ENCODE results near the gene GFRA3.

DNA sequence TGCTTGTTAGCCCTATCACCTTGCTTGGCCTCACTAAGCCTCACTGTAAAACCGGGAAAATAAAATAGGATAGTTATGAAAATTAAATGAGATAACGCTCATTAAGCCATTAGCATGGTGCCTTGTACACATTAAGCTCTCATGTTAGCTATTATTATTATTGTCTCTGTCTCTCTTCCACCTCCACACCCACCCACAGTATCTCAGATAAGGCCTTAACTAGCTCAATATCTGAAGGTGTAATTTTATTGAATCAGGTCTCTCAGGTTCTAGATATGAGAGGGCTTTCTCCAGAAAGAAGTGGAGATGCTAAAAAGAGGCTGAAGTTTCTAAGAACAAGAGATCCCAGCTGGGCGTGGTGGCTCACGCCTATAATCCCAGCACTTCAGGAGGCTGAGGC is 27.6 kb downstream of the GFRA3 start:
- TF ChIP-seq, protein P1, sequence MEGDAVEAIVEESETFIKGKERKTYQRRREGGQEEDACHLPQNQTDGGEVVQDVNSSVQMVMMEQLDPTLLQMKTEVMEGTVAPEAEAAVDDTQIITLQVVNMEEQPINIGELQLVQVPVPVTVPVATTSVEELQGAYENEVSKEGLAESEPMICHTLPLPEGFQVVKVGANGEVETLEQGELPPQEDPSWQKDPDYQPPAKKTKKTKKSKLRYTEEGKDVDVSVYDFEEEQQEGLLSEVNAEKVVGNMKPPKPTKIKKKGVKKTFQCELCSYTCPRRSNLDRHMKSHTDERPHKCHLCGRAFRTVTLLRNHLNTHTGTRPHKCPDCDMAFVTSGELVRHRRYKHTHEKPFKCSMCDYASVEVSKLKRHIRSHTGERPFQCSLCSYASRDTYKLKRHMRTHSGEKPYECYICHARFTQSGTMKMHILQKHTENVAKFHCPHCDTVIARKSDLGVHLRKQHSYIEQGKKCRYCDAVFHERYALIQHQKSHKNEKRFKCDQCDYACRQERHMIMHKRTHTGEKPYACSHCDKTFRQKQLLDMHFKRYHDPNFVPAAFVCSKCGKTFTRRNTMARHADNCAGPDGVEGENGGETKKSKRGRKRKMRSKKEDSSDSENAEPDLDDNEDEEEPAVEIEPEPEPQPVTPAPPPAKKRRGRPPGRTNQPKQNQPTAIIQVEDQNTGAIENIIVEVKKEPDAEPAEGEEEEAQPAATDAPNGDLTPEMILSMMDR (IDR thresholded peaks at IDR 0.05), result no peak
- TF ChIP-seq POLR2AphosphoS5 (IDR thresholded peaks at IDR 0.05), result no peak

Measured in prostate gland (tissue), 2 donors.